ENCODE measurements around the gene P3H4. TPM values are rescaled to one million over a fixed set of nuclear protein-coding genes. Genes with fewer than 3 reads are reported as not detected.
A peak's percentile ranks its signal among the peaks of the same experiment; 100 is the strongest.

P3H4 gene
- total RNA-seq, 1 experiment from 2014 or later, result 36.4 TPM

DNA sequence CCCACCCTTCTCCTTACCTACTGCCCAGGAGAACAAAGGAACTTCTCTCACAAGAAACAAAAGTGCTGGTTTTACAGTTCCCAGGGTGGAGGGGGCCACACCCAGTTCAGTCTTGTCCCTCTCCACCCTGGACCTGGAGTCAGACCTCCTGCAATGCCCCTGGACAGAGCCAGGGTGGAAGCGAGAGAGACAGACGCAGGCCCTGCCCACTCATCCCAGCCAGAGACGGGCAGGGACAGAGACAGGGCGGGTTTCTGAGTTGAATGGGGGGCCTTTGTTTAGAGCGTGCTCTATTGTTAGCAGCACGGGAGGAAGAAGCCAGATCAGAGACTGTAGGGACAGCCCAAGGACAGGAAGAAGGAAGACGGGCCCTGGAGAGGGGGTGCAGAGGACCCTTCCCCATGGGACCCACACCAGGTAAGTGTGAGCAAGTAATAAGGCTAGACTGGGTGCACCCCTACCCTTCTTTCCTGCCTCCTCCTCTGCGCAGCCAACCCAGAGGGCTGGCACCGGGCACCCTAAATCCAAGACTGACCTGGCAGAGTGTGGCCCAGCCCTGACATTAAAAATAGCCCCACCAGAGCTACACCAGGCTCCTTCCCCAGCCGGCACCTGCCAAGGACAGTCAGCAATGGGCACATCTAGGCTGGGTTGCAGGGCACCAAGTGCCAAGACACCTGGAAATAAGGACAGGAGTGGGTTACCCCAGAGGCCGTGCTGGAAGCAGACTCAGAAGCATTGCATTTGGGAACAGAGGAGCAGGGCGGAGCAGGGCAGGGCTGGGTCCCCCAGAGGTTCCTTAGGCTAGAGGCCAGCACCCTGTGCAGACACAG is 36.1 kb downstream of the P3H4 start:
- Mint-ChIP-seq H3K4me1 (ENCODE audit: insufficient read depth, unreplicated experiment) (peaks cover 19% of the 10 kb centered on the region), H3K27ac (ENCODE audit: low read depth, unreplicated experiment) (peak overlapping the region; percentile 63), H3K4me3 (ENCODE audit: unreplicated experiment) (no peak overlapping the region), H3K27me3 (ENCODE audit: insufficient read depth, unreplicated experiment) (no peaks in the 10 kb centered on the region), H3K36me3 (ENCODE audit: insufficient read depth, unreplicated experiment) (peaks cover 68% of the 10 kb centered on the region), H3K9me3 (ENCODE audit: unreplicated experiment) (no peaks in the 10 kb centered on the region)
- intact Hi-C loops (cut with micrococcal nuclease), result no loop called here
- CTCF ChIA-PET, result interaction anchor here (0.6 to 3.3 kb wide), 3 partner anchors 26 to 144 kb away, joined by 3 to 26 read pairs (median 4); no protein-coding TSS in a partner anchor
- no peak for TF ChIP-seq CTCF (IDR thresholded peaks at IDR 0.05; ENCODE audit: unreplicated experiment)
- peak; percentile 49 for DNase-seq (ENCODE audit: unreplicated experiment)
- POLR2A ChIA-PET, result interaction anchor here (5.7 to 18.0 kb wide), 2 partner anchors 10 to 28 kb away, joined by 84 to 599 read pairs; partner anchors contain the start of genes FKBP10, JUP and P3H4
- no TSS peak for BruUV-seq (replicated peaks)

- H3K9me3 Mint-ChIP-seq (ENCODE audit: unreplicated experiment), result no peaks in the 10 kb centered on the region
- no peaks in the 10 kb centered on the region for H3K27me3 Mint-ChIP-seq (ENCODE audit: insufficient read depth, unreplicated experiment)
- peak overlapping the region; percentile 73 for H3K27ac Mint-ChIP-seq (ENCODE audit: low read depth, unreplicated experiment)
- H3K4me3 Mint-ChIP-seq (ENCODE audit: unreplicated experiment), result no peak overlapping the region
- ChIA-PET POLR2A (interaction anchor here (0.7 to 18.0 kb wide), 7 partner anchors 11 to 924 kb away, joined by 3 to 599 read pairs (median 7); partner anchors contain the start of genes FKBP10, JUP, KLHL11 and P3H4), CTCF (interaction anchor here (0.6 to 3.3 kb wide), 8 partner anchors 12 to 104 kb away, joined by 3 to 26 read pairs (median 4); partner anchors contain the start of gene JUP)
- peaks cover 74% of the 10 kb centered on the region for H3K36me3 Mint-ChIP-seq (ENCODE audit: insufficient read depth, unreplicated experiment)
- TF ChIP-seq CTCF (IDR thresholded peaks at IDR 0.05; ENCODE audit: unreplicated experiment), result no peak
- intact Hi-C loops (cut with micrococcal nuclease), result loop anchor here (1.0 to 2.0 kb wide), 3 partner anchors 11 to 35 kb away; no protein-coding TSS in a partner anchor
- H3K4me1 Mint-ChIP-seq (ENCODE audit: insufficient read depth, unreplicated experiment), result peaks cover 19% of the 10 kb centered on the region
- peak; percentile 11 for DNase-seq (ENCODE audit: unreplicated experiment)
- no TSS peak for BruUV-seq (replicated peaks)
Measured at GRCh38 chr17:41773731-41774193, 38.0 kb downstream of the P3H4 start.

DNA sequence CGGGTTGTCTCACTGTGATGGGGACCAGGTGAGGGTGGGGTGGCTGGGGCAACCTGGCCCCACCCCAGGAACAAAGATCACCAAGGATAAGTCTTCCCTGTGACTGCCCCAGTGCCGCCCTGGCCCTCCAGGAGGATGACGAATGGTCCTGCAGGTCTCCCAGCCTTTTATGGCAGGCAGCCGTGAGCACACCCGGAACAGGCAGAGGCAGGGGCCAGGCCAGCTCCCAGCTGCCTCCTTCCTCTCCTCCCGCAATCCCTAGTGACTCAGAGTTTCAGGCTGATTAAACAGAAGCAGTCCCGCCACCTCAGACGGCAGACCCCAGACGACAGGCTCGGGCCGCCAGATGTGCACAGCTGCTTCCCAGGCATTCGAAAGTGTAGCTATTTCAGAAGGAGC is 38.6 kb downstream of the P3H4 start:
- intact Hi-C loops (cut with micrococcal nuclease), result loop anchor here (1.0 to 2.0 kb wide), 3 partner anchors 11 to 34 kb away; no protein-coding TSS in a partner anchor

More for the DNA sequence above, 38.6 kb downstream of the P3H4 start:
- TF ChIP-seq CTCF (IDR thresholded peaks at IDR 0.05; ENCODE audit: unreplicated experiment), result no peak
- ChIA-PET POLR2A (interaction anchor here (0.7 to 18.0 kb wide), 8 partner anchors 10 to 924 kb away, joined by 3 to 599 read pairs (median 6); partner anchors contain the start of genes FKBP10, JUP, KLHL11 and P3H4), CTCF (interaction anchor here (0.6 to 3.3 kb wide), 9 partner anchors 13 to 103 kb away, joined by 3 to 26 read pairs (median 5); partner anchors contain the start of gene JUP)
- H3K4me3 Mint-ChIP-seq (ENCODE audit: unreplicated experiment), result peak overlapping the region; percentile 33
- peak; percentile 92 for DNase-seq (ENCODE audit: unreplicated experiment)
- H3K36me3 Mint-ChIP-seq (ENCODE audit: insufficient read depth, unreplicated experiment), result peaks cover 74% of the 10 kb centered on the region
- H3K4me1 Mint-ChIP-seq (ENCODE audit: insufficient read depth, unreplicated experiment), result peaks cover 19% of the 10 kb centered on the region
- no peaks in the 10 kb centered on the region for H3K9me3 Mint-ChIP-seq (ENCODE audit: unreplicated experiment)
- no peaks in the 10 kb centered on the region for H3K27me3 Mint-ChIP-seq (ENCODE audit: insufficient read depth, unreplicated experiment)
- BruUV-seq (replicated peaks), result no TSS peak
- peak overlapping the region; percentile 73 for H3K27ac Mint-ChIP-seq (ENCODE audit: low read depth, unreplicated experiment)

All from MCF 10A (cell line).